ENCODE results near the gene ZP3. TPM values are rescaled to one million over a fixed set of nuclear protein-coding genes. Genes with fewer than 3 reads are reported as not detected.
"Not testable (repeated sequence)": the region's sequence is repeated elsewhere in the genome, so short reads cannot be mapped to it uniquely, and the experiment has no call there.

ZP3 gene
- polyA plus RNA-seq, 1 donor (not counting 4 experiments of a cell fraction or from before 2014, with no cell fraction given): 6.9 TPM

GRCh38 chr7:76411626-76412025 is 13.1 kb upstream of the ZP3 start:
- DNase-seq (ENCODE audit: low read depth, low spot score) (no peak), FAIRE-seq (no peak)
- no peaks in the 10 kb centered on the region for H3K9me3 ChIP-seq (ENCODE audit: control insufficient read depth, low read depth, low read length)
- no peaks in the 10 kb centered on the region for H3K27me3 ChIP-seq (ENCODE audit: control insufficient read depth, extremely low read depth, insufficient read depth, low read length)
- H2AFZ ChIP-seq (ENCODE audit: control insufficient read depth, low read length): no peak overlapping the region
- no peak for TF ChIP-seq EZH2 (IDR thresholded peaks at IDR 0.05; ENCODE audit: low read length)
- no peak for TF ChIP-seq CTCF (optimal IDR thresholded peaks at IDR 0.05 in 1 of 3, IDR thresholded peaks at IDR 0.05 in 1 of 3, conservative IDR thresholded peaks at IDR 0.05 in 1 of 3; ENCODE audit: extremely low read depth in 1 of 3, insufficient read depth in 2 of 3, low read length in 3 of 3)
- H3K79me2 ChIP-seq (ENCODE audit: control insufficient read depth, insufficient read depth, low read length): no peaks in the 10 kb centered on the region
- dilution Hi-C loops (cut with MboI; ENCODE audit: extremely low pct_ligation_motif_present, low sequenced_read_pairs): no loop called here
- no peaks in the 10 kb centered on the region for H3K36me3 ChIP-seq (ENCODE audit: control insufficient read depth in 2 of 2, extremely low read depth in 1 of 2, insufficient read depth in 2 of 2, low read length in 2 of 2)
- H3K27ac ChIP-seq (ENCODE audit: control insufficient read depth, insufficient read depth, low read length): no peak overlapping the region
- no peaks in the 10 kb centered on the region for H3K9me1 ChIP-seq (ENCODE audit: control insufficient read depth, extremely low read depth, insufficient read depth, low read length)
- H3K4me2 ChIP-seq (ENCODE audit: control insufficient read depth, extremely low read depth, insufficient read depth, low read depth, low read length): no peak overlapping the region
- no peaks in the 10 kb centered on the region for H4K20me1 ChIP-seq (ENCODE audit: control insufficient read depth, extremely low read depth, insufficient read depth, low read length)
- no peak overlapping the region for H3K4me3 ChIP-seq (ENCODE audit: control insufficient read depth in 2 of 3, extremely low read depth in 1 of 3, insufficient read depth in 2 of 3, low read depth in 1 of 3, low read length in 3 of 3)
- H3K9ac ChIP-seq (ENCODE audit: control insufficient read depth, extremely low read depth, insufficient read depth, low read length): no peak overlapping the region
- no peaks in the 10 kb centered on the region for H3K4me1 ChIP-seq (ENCODE audit: control insufficient read depth, extremely low read depth, insufficient read depth, low read length)

- Histone ChIP-seq H3K27me3 (ENCODE audit: control insufficient read depth, extremely low read depth, insufficient read depth, low read length) (no peaks in the 10 kb centered on the region), H3K4me2 (ENCODE audit: control insufficient read depth, extremely low read depth, insufficient read depth, low read depth, low read length) (no peak overlapping the region), H3K79me2 (ENCODE audit: control insufficient read depth, insufficient read depth, low read length) (no peaks in the 10 kb centered on the region), H3K27ac (ENCODE audit: control insufficient read depth, insufficient read depth, low read length) (no peak overlapping the region), H3K9me3 (ENCODE audit: control insufficient read depth, low read depth, low read length) (no peaks in the 10 kb centered on the region), H2AFZ (ENCODE audit: control insufficient read depth, low read length) (no peak overlapping the region), H3K9me1 (ENCODE audit: control insufficient read depth, extremely low read depth, insufficient read depth, low read length) (no peaks in the 10 kb centered on the region), H3K36me3 (ENCODE audit: control insufficient read depth in 2 of 2, extremely low read depth in 1 of 2, insufficient read depth in 2 of 2, low read length in 2 of 2) (no peaks in the 10 kb centered on the region), H3K4me3 (ENCODE audit: control insufficient read depth in 2 of 3, extremely low read depth in 1 of 3, insufficient read depth in 2 of 3, low read depth in 1 of 3, low read length in 3 of 3) (no peak overlapping the region), H3K9ac (ENCODE audit: control insufficient read depth, extremely low read depth, insufficient read depth, low read length) (no peak overlapping the region), H3K4me1 (ENCODE audit: control insufficient read depth, extremely low read depth, insufficient read depth, low read length) (no peaks in the 10 kb centered on the region), H4K20me1 (ENCODE audit: control insufficient read depth, extremely low read depth, insufficient read depth, low read length) (no peaks in the 10 kb centered on the region)
- FAIRE-seq (no peak), DNase-seq (ENCODE audit: low read depth, low spot score) (no peak)
- dilution Hi-C loops (cut with MboI; ENCODE audit: extremely low pct_ligation_motif_present, low sequenced_read_pairs): no loop called here
- no peak for TF ChIP-seq EZH2 (IDR thresholded peaks at IDR 0.05; ENCODE audit: low read length)
- no peak for TF ChIP-seq CTCF (optimal IDR thresholded peaks at IDR 0.05 in 1 of 3, IDR thresholded peaks at IDR 0.05 in 1 of 3, conservative IDR thresholded peaks at IDR 0.05 in 1 of 3; ENCODE audit: extremely low read depth in 1 of 3, insufficient read depth in 2 of 3, low read length in 3 of 3)
Measured at GRCh38 chr7:76412249-76412648, 12.5 kb upstream of the ZP3 start.

- H3K9me1 ChIP-seq (ENCODE audit: control insufficient read depth, extremely low read depth, insufficient read depth, low read length); H3K4me2 ChIP-seq (ENCODE audit: control insufficient read depth, extremely low read depth, insufficient read depth, low read depth, low read length); H2AFZ ChIP-seq (ENCODE audit: control insufficient read depth, low read length); H3K36me3 ChIP-seq (ENCODE audit: control insufficient read depth in 2 of 2, extremely low read depth in 1 of 2, insufficient read depth in 2 of 2, low read length in 2 of 2); H3K27ac ChIP-seq (ENCODE audit: control insufficient read depth, insufficient read depth, low read length); H3K27me3 ChIP-seq (ENCODE audit: control insufficient read depth, extremely low read depth, insufficient read depth, low read length); H3K9me3 ChIP-seq (ENCODE audit: control insufficient read depth, low read depth, low read length); FAIRE-seq; H3K9ac ChIP-seq (ENCODE audit: control insufficient read depth, extremely low read depth, insufficient read depth, low read length); H3K79me2 ChIP-seq (ENCODE audit: control insufficient read depth, insufficient read depth, low read length); H3K4me3 ChIP-seq (ENCODE audit: control insufficient read depth in 2 of 3, extremely low read depth in 1 of 3, insufficient read depth in 2 of 3, low read depth in 1 of 3, low read length in 3 of 3); DNase-seq (ENCODE audit: low read depth, low spot score); dilution Hi-C loops (cut with MboI; ENCODE audit: extremely low pct_ligation_motif_present, low sequenced_read_pairs); H4K20me1 ChIP-seq (ENCODE audit: control insufficient read depth, extremely low read depth, insufficient read depth, low read length); H3K4me1 ChIP-seq (ENCODE audit: control insufficient read depth, extremely low read depth, insufficient read depth, low read length): not testable (repeated sequence)
Measured at GRCh38 chr7:76417654-76418310, 7.0 kb upstream of the ZP3 start.

- H4K20me1 ChIP-seq (ENCODE audit: control insufficient read depth, extremely low read depth, insufficient read depth, low read length); H3K9me1 ChIP-seq (ENCODE audit: control insufficient read depth, extremely low read depth, insufficient read depth, low read length); dilution Hi-C loops (cut with MboI; ENCODE audit: extremely low pct_ligation_motif_present, low sequenced_read_pairs); H2AFZ ChIP-seq (ENCODE audit: control insufficient read depth, low read length); H3K79me2 ChIP-seq (ENCODE audit: control insufficient read depth, insufficient read depth, low read length); H3K4me3 ChIP-seq (ENCODE audit: control insufficient read depth in 2 of 3, extremely low read depth in 1 of 3, insufficient read depth in 2 of 3, low read depth in 1 of 3, low read length in 3 of 3); H3K9me3 ChIP-seq (ENCODE audit: control insufficient read depth, low read depth, low read length); H3K36me3 ChIP-seq (ENCODE audit: control insufficient read depth in 2 of 2, extremely low read depth in 1 of 2, insufficient read depth in 2 of 2, low read length in 2 of 2); H3K27me3 ChIP-seq (ENCODE audit: control insufficient read depth, extremely low read depth, insufficient read depth, low read length); H3K4me2 ChIP-seq (ENCODE audit: control insufficient read depth, extremely low read depth, insufficient read depth, low read depth, low read length): not testable (repeated sequence)
- H3K9ac ChIP-seq (ENCODE audit: control insufficient read depth, extremely low read depth, insufficient read depth, low read length): peak overlapping the region; percentile 42
- DNase-seq (ENCODE audit: low read depth, low spot score) (peak; percentile 99), FAIRE-seq (peak; percentile 86)
- H3K4me1 ChIP-seq (ENCODE audit: control insufficient read depth, extremely low read depth, insufficient read depth, low read length): peaks cover 27% of the 10 kb centered on the region
- H3K27ac ChIP-seq (ENCODE audit: control insufficient read depth, insufficient read depth, low read length): peak overlapping the region; percentile 99
Measured at GRCh38 chr7:76421097-76421496, 3.7 kb upstream of the ZP3 start.
